Pancreas (tissue), 10 donors: ENCODE data around the gene NNT. TPM values are rescaled to one million over a fixed set of nuclear protein-coding genes. Genes with fewer than 3 reads are reported as not detected.

Experiments used
- ATAC-seq, 4 donors: fragments of 200-7000 bp; cut with Tn5 transposase; one replicate each; pipeline versions ENCODE4 v1.8.0 to v1.9.1; 2020; ENCODE audit warnings: mild to moderate bottlenecking in 4 of 4, moderate library complexity in 4 of 4
- DNase-seq, 6 donors: peaks; one replicate each; pipeline ENCODE4 v3.0.0-alpha.2; 2020
- FAIRE-seq: peaks from 2 replicates; lab custom pipeline; 2012; peaks lifted over from hg19 to GRCh38; lab: Jason Lieb, UNC
- H3K27ac ChIP-seq, 4 donors: fragments of 200-600 bp; sonication (generic); 1 replicate in 3 of 4; 2 replicates in 1 of 4; pipeline versions ENCODE4 v1.5.0 to v1.8.0; 2020
- H3K27me3 ChIP-seq, 4 donors: fragments of 200-600 bp; one replicate each; pipeline ENCODE4 v1.8.0; 2021
- H3K36me3 ChIP-seq, 3 donors: fragments of 200-600 bp; sonication (generic) in 1 of 3; one replicate each; pipeline versions ENCODE4 v1.5.0 to v1.8.0; 2020 to 2021
- H3K4me1 ChIP-seq, 3 donors: fragments of 200-600 bp; one replicate each; pipeline ENCODE4 v1.8.0; 2021
- H3K4me3 ChIP-seq, 4 donors: fragments of 200-600 bp; sonication (generic) in 2 of 4; one replicate each; pipeline versions ENCODE4 v1.5.0 to v1.8.0; 2020 to 2021
- H3K9me3 ChIP-seq, 4 donors: fragments of 200-600 bp; one replicate each; pipeline ENCODE4 v1.8.0; 2021
- WGBS, 2 donors: extraction: QIAGEN DNeasy Blood & Tissue Kit; methylation state at CpG; one replicate each; pipeline ENCODE4 v1.1.7; 2013; 5-methylcytosine and 5-hydroxymethylcytosine counted together
- intact Hi-C, 3 donors: fragments of 100-400 bp; cut with DNase I; formaldehyde crosslinking; loops; one replicate each; pipeline versions ENCODE4 v1.11.1 to v1.14.2; 2022
- polyA plus RNA-seq, 2 donors: library from polyadenylated mRNA; stranded (reverse); fragments of 200-250 nt; gene quantifications; one replicate each; pipeline ENCODE4 v1.2.3, GENCODE V29; 2013
- total RNA-seq, 6 donors: library from RNA; stranded (reverse); fragmentation: NEBNext Ultra II Directional in 4 of 6; extraction: Animal tissue kit (Norgen Biotek cat#: 25700) in 4 of 6; gene quantifications; one replicate each; pipeline versions ENCODE4 v1.2.1 to v1.2.4, GENCODE V29; 2021 to 2023
- TF ChIP-seq, protein P1 (sequence below), 4 donors: fragments of 200-600 bp; sonication (generic) in 3 of 4; IDR thresholded peaks; one replicate each; pipeline versions ENCODE4 v1.5.0 to v1.8.0; 2021; ENCODE audit warnings: antibody characterized with exemption in 4 of 4
- donor health status: healthy with polysubstance abuse.
- donor health status: DM: no; HTN: no; CAD: no; lungs with moderate emphysema.
- donor health status: DM: no; HTN: no; CAD: no.
- donor health status: control.
- donor health status: control.
- donor health status: Bipolar disorder and iron deficiency.
- donor health status: DM: yes; HTN: yes; CAD: no.
- donor health status: DM: no; HTN: no; CAD: no.
- donor health status: DM: no; HTN: no; CAD: no.
- donor health status: DM: yes; HTN: yes; CAD: no.

Gene NNT
- total and polyA plus RNA-seq, 8 donors = 6.1 to 48.0 (median 32.4) TPM

DNA sequence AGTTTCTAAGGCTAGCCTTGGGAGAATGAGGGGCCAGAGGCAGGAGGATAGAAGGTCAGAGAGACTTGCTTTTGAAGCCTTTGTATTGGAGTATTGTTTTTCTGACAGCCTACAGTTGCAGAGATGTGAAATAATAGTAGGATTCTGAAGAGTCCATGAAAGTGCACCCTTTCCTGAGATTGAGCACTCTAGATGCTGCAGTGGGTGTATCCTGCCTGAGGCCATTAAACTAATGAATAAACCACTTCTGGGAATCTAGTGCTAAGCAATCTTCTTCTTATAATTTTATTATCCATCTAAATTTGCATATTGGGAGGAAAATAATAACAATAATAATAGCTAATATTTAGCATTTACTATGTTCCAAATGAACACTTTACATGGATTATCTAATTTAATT, 19.3 kb upstream of the NNT start:
- no peaks in the 10 kb centered on the region for H3K9me3 ChIP-seq
- no peaks in the 10 kb centered on the region for H3K4me1 ChIP-seq
- ATAC-seq (no peak), DNase-seq (no peak), FAIRE-seq (no peak)
- no peaks in the 10 kb centered on the region for H3K36me3 ChIP-seq
- H3K27me3 ChIP-seq = no peaks in the 10 kb centered on the region
- H3K4me3 ChIP-seq = no peak overlapping the region
- intact Hi-C loops = no loop called here
- H3K27ac ChIP-seq = no peak overlapping the region
- TF ChIP-seq, protein P1, sequence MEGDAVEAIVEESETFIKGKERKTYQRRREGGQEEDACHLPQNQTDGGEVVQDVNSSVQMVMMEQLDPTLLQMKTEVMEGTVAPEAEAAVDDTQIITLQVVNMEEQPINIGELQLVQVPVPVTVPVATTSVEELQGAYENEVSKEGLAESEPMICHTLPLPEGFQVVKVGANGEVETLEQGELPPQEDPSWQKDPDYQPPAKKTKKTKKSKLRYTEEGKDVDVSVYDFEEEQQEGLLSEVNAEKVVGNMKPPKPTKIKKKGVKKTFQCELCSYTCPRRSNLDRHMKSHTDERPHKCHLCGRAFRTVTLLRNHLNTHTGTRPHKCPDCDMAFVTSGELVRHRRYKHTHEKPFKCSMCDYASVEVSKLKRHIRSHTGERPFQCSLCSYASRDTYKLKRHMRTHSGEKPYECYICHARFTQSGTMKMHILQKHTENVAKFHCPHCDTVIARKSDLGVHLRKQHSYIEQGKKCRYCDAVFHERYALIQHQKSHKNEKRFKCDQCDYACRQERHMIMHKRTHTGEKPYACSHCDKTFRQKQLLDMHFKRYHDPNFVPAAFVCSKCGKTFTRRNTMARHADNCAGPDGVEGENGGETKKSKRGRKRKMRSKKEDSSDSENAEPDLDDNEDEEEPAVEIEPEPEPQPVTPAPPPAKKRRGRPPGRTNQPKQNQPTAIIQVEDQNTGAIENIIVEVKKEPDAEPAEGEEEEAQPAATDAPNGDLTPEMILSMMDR (IDR thresholded peaks at IDR 0.05) = no peak

DNA sequence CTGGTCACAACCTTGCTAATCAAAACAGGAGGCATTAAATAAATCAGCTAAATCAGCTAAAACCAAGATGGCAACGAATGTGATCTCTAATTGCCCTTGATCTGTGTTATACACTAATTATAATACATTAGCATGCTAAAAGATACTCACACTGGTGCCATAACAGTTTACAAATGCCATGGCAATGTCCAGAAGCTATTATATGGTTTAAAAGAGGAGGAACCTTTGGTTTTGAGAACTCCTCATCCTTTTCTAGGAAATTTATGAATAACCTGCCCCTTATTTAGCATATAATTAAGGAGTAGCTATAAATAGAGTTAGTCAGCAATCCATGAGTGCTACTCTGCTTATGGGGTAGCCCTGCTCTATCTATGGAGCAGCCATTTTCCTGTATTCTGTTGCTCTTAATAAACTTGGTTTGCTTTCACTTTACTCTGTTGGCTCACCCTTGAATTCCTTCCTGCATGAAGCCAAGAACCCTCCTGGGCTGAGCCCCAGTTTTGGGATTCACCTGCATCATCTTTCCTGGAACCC, 18.7 kb upstream of the NNT start:
- H3K36me3 ChIP-seq = no peaks in the 10 kb centered on the region
- no peaks in the 10 kb centered on the region for H3K9me3 ChIP-seq
- no peak for DNase-seq
- no peaks in the 10 kb centered on the region for H3K4me1 ChIP-seq
- intact Hi-C loops = no loop called here
- H3K27me3 ChIP-seq = no peaks in the 10 kb centered on the region
- TF ChIP-seq, protein P1 (IDR thresholded peaks at IDR 0.05) = no peak
- 73 to 75% methylated on average over 1 of the region's 1 CpG for WGBS, 2 donors
- no peak for ATAC-seq
- FAIRE-seq = no peak
- no peak overlapping the region for H3K27ac ChIP-seq
- H3K4me3 ChIP-seq = no peak overlapping the region

DNA sequence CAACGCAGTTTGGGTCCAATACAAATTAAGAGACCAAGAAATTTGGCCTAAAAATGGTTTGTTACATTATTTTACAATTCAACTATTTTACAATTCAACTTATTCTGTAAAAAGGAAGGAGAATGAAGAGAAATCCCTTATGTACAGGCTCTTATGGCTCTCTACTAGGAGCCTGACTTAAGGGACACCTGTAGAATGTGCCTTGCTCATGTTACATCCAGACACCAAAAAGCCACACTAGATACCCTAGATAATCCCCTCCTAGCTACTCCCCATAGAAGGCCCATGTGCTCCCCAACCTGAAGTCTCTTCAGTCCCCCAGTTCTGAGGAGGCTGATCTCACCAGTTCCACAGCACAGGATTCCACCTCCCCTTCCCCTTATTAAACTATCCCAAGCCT, 14.1 kb upstream of the NNT start:
- Histone ChIP-seq H3K9me3 (no peaks in the 10 kb centered on the region), H3K36me3 (no peaks in the 10 kb centered on the region), H3K27ac (no peak overlapping the region), H3K4me1 (no peaks in the 10 kb centered on the region), H3K27me3 (no peaks in the 10 kb centered on the region), H3K4me3 (no peak overlapping the region)
- intact Hi-C loops = no loop called here
- TF ChIP-seq, protein P1 (IDR thresholded peaks at IDR 0.05) = no peak
- no peak for ATAC-seq
- FAIRE-seq = no peak
- no peak for DNase-seq
- WGBS, 2 donors = 0 to 41% methylated on average over 1 of the region's 1 CpG

DNA sequence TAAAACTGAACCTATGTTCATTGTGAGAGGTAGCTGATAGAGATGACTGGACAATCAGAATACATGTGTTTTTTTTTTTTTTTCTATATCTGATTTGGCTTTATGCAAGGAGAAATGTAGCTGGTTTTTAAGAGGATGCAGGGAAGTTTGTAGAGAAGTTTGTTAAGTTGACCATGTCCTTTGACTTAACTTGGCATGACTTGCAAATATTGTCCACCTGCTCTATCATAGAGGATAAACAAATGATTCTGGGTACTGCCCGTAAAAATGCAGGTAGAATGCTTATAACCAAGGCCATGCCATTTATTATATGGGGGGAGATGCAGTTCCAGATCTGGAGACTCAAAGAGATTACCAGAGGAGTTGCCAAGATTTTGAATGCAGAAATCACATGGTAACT, 13.7 kb upstream of the NNT start:
- Histone ChIP-seq H3K27me3 (no peaks in the 10 kb centered on the region), H3K9me3 (no peaks in the 10 kb centered on the region), H3K4me1 (no peaks in the 10 kb centered on the region), H3K27ac (no peak overlapping the region), H3K4me3 (no peak overlapping the region), H3K36me3 (no peaks in the 10 kb centered on the region)
- DNase-seq (no peak), ATAC-seq (no peak), FAIRE-seq (no peak)
- WGBS, 2 donors = 49 to 70% methylated on average over 1 of the region's 1 CpG
- intact Hi-C loops = no loop called here
- TF ChIP-seq, protein P1 (IDR thresholded peaks at IDR 0.05) = no peak

DNA sequence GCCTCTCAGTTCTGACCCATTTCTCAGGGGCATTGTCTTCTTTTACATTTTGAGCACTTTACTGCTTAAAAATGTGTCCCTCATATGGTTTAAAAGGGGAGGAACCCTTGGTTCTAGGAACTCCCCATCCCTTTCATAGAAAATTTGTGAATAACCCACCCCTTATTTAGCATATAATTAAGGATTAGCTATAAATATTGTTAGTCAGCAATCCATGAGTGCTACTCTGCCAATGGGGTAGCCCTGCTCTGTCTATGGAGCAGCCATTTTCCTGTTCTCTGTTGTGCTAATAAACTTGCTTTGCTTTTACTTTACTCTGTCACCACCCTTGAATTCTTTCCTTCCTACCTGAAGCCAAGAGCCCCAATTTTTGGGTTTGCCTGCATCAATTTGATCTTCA, 12.3 kb upstream of the NNT start:
- no peaks in the 10 kb centered on the region for H3K4me1 ChIP-seq
- TF ChIP-seq, protein P1 (IDR thresholded peaks at IDR 0.05) = no peak
- no peaks in the 10 kb centered on the region for H3K27me3 ChIP-seq
- no peak overlapping the region for H3K4me3 ChIP-seq
- no peak overlapping the region for H3K27ac ChIP-seq
- DNase-seq (no peak), ATAC-seq (no peak), FAIRE-seq (no peak)
- no peaks in the 10 kb centered on the region for H3K9me3 ChIP-seq
- no peaks in the 10 kb centered on the region for H3K36me3 ChIP-seq
- intact Hi-C loops = no loop called here
